GM06990 (cell line): ENCODE measurements around the gene BARX1.

Experiments used
- DNase-seq: peaks from one replicate; pipeline ENCODE4 v3.0.0-alpha.2; 2011; ENCODE audit not compliant: insufficient read length; ENCODE audit errors: extremely low read depth
- H3K27me3 ChIP-seq: replicated peaks from 2 replicates; pipeline ENCODE4 v1.6.0; 2011; ENCODE audit warnings: low read length; ENCODE audit not compliant: control insufficient read depth, insufficient read depth
- H3K36me3 ChIP-seq: 2 replicates; pipeline ENCODE4 v1.5.1; 2011; ENCODE audit warnings: low read length; ENCODE audit not compliant: control insufficient read depth, insufficient read depth
- H3K4me3 ChIP-seq: replicated peaks from 2 replicates; pipeline ENCODE4 v1.5.1; 2011; ENCODE audit warnings: low read depth, mild to moderate bottlenecking, control low read depth, low read length
- TF ChIP-seq, protein P1 (sequence below): IDR thresholded peaks from 2 replicates; pipeline ENCODE4 v1.5.1; 2011; ENCODE audit warnings: low read length, control low read depth, mild to moderate bottlenecking, inconsistent platforms; ENCODE audit not compliant: insufficient read depth, poor library complexity, severe bottlenecking

Gene BARX1

DNA sequence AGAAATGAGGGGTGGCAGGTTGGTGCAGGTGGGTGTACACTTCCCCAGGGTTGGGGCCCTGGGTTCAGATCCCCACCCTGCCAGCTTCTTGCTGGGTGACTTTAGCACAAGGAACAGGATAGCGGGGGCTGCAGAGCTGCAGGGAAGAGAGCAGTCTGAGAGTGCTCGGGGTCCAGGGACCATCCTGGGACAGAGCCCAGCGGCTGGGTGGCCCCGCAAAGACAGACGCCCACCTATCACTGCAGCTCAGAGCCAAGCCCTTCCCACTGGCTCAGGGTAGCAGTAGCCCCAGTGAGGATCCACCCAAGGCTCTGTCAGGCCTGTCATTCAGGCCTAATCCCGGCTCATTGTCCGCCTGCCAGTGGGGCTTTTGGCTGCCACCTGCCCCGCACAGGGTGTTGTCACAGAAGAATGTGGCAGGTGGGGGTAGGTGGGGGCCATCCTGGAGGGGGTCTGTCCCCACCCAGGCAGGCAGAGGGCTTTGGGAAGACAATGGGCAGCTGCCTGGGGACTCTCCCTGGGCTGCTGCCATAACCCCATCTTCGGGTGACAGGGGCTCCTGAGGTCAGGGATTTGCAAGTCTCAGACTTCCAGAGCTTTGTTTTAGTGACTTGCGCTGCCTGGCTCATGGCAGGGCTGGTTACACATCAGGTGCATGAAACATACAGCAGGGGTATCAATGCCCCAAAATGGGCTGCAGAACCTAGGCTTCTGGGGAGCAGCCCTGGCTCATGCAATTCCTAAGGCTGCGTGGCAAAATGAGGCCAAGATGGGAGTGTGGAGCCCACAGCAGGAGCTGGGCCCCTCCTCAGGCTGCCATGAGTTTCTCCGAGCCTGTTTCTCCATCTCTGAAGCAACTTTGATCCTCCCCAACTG is 52.1 kb downstream of the BARX1 start:
- H3K27me3 ChIP-seq = no peaks in the 10 kb centered on the region; the same call in 1 of the 2 replicates
- no peaks in the 10 kb centered on the region for H3K36me3 ChIP-seq
- DNase-seq = no peak
- no peak overlapping the region for H3K4me3 ChIP-seq
- TF ChIP-seq, protein P1, sequence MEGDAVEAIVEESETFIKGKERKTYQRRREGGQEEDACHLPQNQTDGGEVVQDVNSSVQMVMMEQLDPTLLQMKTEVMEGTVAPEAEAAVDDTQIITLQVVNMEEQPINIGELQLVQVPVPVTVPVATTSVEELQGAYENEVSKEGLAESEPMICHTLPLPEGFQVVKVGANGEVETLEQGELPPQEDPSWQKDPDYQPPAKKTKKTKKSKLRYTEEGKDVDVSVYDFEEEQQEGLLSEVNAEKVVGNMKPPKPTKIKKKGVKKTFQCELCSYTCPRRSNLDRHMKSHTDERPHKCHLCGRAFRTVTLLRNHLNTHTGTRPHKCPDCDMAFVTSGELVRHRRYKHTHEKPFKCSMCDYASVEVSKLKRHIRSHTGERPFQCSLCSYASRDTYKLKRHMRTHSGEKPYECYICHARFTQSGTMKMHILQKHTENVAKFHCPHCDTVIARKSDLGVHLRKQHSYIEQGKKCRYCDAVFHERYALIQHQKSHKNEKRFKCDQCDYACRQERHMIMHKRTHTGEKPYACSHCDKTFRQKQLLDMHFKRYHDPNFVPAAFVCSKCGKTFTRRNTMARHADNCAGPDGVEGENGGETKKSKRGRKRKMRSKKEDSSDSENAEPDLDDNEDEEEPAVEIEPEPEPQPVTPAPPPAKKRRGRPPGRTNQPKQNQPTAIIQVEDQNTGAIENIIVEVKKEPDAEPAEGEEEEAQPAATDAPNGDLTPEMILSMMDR = no peak

DNA sequence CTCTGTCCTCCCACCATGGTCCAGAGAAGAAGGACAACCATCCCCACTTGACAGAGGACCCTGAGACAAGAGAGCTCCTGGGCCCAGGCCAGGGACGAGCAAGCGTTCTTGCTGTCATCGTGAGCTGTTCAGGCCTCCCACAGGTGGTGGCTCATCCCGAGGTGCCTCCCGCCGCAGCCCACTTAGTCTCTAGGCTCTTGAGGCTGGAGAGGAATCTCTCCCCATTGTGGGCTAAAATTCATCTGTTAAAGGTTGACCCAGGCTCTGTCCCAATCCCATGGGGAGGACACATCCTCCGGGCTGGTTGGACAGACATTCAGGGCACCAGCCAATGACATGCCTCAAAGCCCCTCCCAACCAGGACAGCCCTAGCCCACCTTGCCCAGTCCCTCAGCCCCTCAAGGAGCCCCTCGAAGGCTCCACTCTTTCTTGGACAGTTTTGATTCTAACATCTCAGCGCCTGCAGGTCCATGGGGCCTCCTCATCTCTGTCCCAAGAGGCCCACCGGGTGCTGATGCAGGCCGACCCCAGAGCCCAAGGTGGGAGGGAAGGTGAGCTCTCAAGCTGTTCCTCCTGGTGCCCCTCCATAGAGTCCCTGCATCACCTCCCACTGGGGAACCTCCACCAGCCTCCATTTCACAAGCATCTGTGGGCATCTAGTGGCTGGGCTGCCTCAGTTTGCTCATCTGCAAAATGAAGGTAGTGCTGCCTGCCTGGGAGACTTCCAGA is 52.9 kb downstream of the BARX1 start:
- Histone ChIP-seq H3K27me3 (no peaks in the 10 kb centered on the region; the same call in 1 of the 2 replicates), H3K4me3 (no peak overlapping the region), H3K36me3 (no peaks in the 10 kb centered on the region)
- no peak for DNase-seq
- TF ChIP-seq, protein P1 = no peak
